ENCODE results near the gene CCIN.
"Not testable (repeated sequence)": the region's sequence is repeated elsewhere in the genome, so short reads cannot be mapped to it uniquely, and the experiment has no call there.

Gene CCIN

GRCh38 chr9:36158122-36158521 lies 11.1 kb upstream of the CCIN start:
- no peak for DNase-seq (ENCODE audit: extremely low read depth in 1 of 2, low read depth in 1 of 2)

GRCh38 chr9:36158917-36159316 lies 10.3 kb upstream of the CCIN start:
- DNase-seq (ENCODE audit: extremely low read depth in 1 of 2, low read depth in 1 of 2) = no peak

DNA sequence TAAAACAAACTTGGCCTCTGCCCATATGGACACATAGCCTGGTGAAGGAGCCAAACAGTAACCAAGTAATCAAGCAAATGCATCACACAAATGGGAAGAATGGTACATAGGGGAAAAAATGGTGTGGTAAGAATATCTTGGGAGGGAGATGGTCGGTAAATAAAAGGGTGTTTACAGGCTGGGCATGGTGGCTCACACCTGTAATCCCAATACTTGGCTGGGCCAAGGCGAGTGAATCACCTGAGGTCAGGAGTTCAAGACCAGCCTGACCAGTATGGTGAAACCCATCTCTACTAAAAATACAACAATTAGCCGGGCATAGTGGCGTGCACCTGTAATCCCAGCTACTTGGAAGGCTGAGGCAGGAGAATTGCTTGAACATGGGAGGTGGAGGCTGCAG lies 9.7 kb upstream of the CCIN start:
- not testable (repeated sequence) for DNase-seq (ENCODE audit: extremely low read depth in 1 of 2, low read depth in 1 of 2)

DNA sequence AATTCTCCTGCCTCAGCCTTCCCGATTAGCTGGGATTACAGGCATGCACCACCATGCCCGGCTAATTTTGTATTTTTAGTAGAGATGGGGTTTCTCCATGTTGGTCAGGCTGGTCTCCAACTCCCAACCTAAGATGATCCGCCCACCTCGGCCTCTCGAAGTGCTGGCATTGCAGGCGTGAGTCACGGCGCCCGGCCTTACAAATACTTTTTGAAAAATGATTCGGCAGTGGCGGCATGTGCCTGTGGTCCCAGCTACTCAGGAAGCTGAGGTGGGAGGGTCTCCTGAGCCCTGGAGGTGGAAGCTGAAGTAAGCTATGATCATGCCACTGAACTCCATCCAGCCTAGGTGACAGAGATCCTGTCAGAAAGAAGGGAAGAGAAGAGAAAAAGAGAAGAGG lies 9.1 kb upstream of the CCIN start:
- DNase-seq (ENCODE audit: extremely low read depth in 1 of 2, low read depth in 1 of 2) = not testable (repeated sequence)

DNA sequence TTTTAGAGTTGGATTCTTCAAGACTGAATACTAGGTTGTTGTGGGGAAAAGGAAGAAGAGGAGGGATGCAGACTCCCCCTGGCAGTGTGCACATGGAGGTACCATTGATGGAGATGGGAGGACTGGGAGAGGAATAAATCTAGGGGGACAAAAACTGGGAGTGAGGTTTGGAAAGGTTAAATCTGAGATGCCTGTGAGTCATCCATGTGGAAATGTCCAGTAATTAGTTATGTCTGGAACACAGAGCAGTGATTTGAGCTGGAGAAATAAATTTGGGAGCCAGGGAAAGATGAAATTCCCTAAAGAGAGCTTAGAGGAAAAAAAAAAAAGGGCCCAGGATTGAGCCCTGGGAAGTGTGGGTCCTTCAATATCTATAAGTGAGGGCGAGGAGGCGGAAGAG lies 8.0 kb upstream of the CCIN start:
- no peak for DNase-seq (ENCODE audit: extremely low read depth in 1 of 2, low read depth in 1 of 2)

DNA sequence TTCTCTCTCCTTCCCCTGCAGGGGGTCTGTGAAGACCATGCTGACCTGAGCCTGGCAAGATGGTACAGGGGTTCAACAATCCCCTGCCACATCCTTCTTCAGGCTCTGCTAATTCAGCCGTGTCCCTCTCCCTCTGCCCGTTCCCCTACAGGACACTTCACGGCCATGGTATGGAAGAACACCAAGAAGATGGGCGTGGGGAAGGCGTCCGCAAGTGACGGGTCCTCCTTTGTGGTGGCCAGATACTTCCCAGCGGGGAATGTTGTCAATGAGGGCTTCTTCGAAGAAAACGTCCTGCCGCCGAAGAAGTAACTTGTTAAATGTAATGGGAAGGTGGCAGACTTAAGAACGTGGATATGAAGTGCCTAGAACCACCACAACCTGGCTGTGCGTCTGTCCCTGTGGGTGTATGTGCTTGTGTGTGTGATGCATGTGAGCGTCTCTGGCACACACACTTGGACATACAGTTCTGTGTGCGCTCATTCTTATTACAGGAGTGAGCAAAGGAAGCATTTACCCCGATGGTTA lies 6.9 kb upstream of the CCIN start:
- DNase-seq (ENCODE audit: extremely low read depth in 1 of 2, low read depth in 1 of 2) = no peak

DNA sequence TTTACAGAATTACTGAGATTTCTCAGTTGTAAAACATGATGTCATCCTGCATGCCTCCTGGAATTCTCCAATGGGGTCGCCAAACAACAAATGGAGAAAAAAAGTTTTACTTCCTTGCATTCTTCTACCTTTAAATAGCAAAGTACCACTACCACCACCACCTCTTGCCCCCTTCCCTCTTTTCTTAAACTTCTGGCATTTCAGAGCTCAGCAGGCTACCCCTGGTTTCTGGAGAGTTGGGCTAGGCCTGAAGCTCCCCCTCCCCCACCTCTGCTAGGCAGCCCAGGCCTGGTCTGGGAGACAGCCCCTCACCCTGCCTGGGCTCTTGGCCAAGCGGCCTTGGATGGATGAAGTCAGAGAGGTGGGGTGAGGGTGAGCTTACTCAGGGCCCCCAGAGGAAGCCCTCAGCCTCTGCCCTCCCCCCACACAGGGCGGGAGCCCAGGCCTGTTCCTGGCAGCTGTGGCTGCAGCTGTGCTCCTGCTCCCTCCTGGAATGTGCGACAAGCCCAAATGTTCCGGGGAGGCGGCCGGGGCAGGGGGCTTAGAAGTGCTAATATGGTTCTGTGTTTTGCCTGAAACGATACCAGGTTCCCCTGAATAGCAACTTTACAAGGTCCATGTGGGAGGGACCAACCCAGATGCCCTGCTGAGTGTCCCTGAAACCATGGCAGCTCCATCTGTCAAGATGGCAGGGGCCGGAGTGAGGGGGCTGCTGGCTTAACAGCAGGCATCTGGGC lies 6.0 kb upstream of the CCIN start:
- DNase-seq (ENCODE audit: extremely low read depth in 1 of 2, low read depth in 1 of 2) = no peak

DNA sequence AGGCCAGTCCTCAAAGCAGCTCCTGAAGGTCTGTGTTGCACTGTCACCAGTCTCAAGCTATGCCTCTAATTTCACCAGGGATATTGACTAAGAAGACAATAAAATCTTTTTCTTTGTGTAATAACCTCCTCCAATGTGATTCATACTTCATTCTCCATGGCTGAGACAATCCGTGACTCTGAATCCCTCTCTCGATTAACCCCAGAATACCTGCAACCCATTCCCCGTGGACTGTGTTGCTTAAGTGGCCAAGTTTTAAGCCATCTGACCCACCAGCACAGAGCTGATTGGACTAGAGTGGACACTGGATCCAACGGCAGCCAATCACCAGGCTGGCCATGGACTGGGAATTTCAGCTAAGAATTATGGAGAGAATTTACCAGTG lies 5.4 kb upstream of the CCIN start:
- DNase-seq (ENCODE audit: extremely low read depth in 1 of 2, low read depth in 1 of 2) = no peak

GRCh38 chr9:36164372-36164771 lies 4.8 kb upstream of the CCIN start:
- no peak for DNase-seq (ENCODE audit: extremely low read depth in 1 of 2, low read depth in 1 of 2)

DNA sequence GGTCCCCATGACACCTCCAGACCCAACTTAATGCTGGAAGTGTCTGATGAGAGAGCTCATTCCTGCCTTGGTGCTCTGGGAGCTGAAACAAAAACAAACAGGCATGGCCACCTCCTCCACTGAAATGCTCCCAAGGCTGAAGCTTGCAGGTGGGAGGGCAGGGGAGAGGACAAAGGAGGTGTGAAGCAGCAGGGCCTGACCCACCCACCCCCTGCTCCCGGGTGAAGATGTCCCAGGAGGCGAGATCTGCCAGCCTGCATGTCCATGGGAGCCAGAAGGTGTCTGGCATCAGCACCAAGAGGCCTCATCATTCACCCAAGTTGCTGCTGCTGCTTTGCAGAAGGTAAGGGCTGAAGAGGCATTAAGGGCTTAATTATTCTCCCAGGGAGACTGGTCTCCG lies 4.2 kb upstream of the CCIN start:
- DNase-seq (ENCODE audit: extremely low read depth in 1 of 2, low read depth in 1 of 2) = no peak

- DNase-seq (ENCODE audit: extremely low read depth in 1 of 2, low read depth in 1 of 2) = no peak
Measured at GRCh38 chr9:36165826-36166167, 3.4 kb upstream of the CCIN start.

- DNase-seq (ENCODE audit: extremely low read depth in 1 of 2, low read depth in 1 of 2) = peak; percentile 66
Measured at GRCh38 chr9:36166168-36166927, 2.8 kb upstream of the CCIN start.

- DNase-seq (ENCODE audit: extremely low read depth in 1 of 2, low read depth in 1 of 2) = no peak
Measured at GRCh38 chr9:36169708-36170107, 520 bp downstream of the CCIN start.

GRCh38 chr9:36170531-36170930 lies 1.3 kb downstream of the CCIN start:
- no peak for DNase-seq (ENCODE audit: extremely low read depth in 1 of 2, low read depth in 1 of 2)

DNA sequence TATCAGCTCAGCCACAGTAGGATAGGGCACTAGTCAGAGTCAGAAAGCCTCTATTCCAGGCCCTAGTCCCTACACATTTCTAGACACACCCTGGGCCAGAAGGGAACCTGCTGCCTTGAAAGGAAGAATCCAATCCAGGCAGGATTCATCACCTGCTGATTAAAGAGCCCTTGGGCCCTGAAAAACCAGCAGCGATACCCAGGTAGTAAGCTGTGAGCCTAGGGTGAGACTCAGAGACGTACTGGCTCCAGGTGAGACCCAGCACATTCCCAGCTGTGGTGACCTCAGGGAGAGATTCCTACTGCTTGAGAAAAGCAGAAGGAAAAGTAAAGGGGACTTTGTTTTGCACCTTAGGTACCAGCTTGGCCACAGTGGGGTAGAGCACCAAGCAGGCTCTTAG lies 4.7 kb downstream of the CCIN start:
- DNase-seq (ENCODE audit: extremely low read depth in 1 of 2, low read depth in 1 of 2) = no peak

DNA sequence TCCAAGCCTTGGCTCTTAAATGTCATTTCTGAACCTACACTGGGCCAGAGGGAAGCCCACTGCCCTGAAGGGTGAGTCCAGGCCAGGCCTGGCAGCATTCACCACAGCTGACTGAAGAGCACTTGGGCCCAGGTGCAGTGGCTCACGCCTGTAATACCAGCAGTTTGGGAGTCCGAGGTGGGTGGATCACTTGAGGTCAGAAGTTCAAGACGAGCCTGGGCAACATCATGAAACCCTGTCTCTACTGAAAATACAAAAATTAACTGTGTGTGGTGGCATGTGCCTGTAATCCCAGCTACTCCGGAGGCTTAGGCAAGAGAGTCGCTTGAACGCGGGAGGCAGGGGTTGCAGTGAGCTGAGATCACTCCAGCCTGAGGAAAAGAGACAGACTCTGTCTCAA lies 5.1 kb downstream of the CCIN start:
- no peak for DNase-seq (ENCODE audit: extremely low read depth in 1 of 2, low read depth in 1 of 2)

GRCh38 chr9:36174731-36175130 lies 5.5 kb downstream of the CCIN start:
- DNase-seq (ENCODE audit: extremely low read depth in 1 of 2, low read depth in 1 of 2) = no peak

- not testable (repeated sequence) for DNase-seq (ENCODE audit: extremely low read depth in 1 of 2, low read depth in 1 of 2)
Measured at GRCh38 chr9:36175209-36175608, 6.0 kb downstream of the CCIN start.

DNA sequence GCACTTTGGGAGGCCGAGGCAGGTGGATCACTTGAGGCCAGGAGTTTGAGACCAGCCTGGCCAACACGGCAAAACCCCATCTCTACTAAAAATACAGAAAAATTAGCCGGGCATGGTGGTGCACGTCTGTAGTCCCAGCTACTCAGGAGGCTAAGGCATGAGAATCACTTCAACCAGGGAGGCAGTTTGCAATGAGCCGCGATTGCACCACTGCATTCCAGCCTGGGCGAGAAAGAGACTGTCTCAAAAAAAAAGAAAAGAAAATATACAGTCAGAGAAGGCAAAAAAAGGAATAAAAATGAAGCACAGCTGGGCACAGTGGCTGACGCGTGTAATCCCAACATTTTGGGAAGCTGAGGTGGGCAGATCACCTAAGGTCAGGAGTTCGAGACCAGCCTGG lies 7.3 kb downstream of the CCIN start:
- not testable (repeated sequence) for DNase-seq (ENCODE audit: extremely low read depth in 1 of 2, low read depth in 1 of 2)

- no peak for DNase-seq (ENCODE audit: extremely low read depth in 1 of 2, low read depth in 1 of 2)
Measured at GRCh38 chr9:36177571-36177970, 8.4 kb downstream of the CCIN start.

DNA sequence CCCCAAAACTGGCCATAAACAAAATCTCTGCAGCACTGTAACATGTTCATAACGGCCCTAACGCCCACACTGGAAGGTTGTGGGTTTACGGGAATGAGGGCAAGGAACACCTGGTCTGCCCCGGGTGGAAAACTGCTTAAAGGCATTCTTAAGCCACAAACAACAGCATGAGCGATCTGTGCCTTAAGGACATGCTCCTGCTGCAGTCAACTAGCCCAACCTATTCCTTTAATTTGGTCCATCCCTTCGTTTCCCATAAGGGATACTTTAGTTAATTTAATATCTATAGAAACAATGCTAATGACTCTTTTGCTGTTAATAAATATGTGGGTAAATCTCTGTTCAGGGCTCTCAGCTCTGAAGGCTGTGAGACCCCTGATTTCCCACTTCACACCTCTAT lies 11.1 kb downstream of the CCIN start:
- not testable (repeated sequence) for DNase-seq (ENCODE audit: extremely low read depth in 1 of 2, low read depth in 1 of 2)

DNA sequence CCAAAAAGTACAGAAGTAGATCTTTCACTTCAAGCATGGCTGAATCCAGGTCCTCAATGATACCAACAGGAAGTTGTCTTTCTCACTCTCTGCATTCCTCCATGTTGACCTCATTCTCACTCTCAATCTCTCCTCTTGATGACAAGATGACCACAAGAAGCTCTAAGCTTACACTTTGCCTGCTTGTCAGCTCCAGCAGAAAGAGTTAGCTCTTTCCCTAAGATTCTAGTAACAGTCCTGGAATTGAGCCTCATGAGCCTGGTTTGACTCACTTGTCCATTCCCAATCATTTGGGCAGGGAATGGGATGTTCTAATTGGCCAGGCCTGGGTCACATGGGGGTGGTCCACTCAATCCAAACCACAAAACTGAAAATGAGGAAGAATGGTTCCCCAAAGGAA lies 18.2 kb downstream of the CCIN start:
- DNase-seq (ENCODE audit: extremely low read depth in 1 of 2, low read depth in 1 of 2) = no peak

All from stimulated activated CD8-positive, alpha-beta memory T cell treated with anti-CD3 and anti-CD28 coated beads, Interleukin-7, amount 100 ng/mL, for 48 hours (primary cell).